HUES64 (cell line): ENCODE measurements around the gene ACSL6.

Source experiments
- H3K27ac ChIP-seq: 2 replicates; pipeline ENCODE4 v1.7.0; 2013; ENCODE audit warnings: low read depth, low read length, inconsistent platforms
- H3K27me3 ChIP-seq: 2 replicates; pipeline ENCODE4 v1.6.1; 2013; ENCODE audit warnings: mild to moderate bottlenecking, low read length; ENCODE audit not compliant: insufficient read depth
- H3K36me3 ChIP-seq: 2 replicates; pipeline ENCODE4 v1.6.1; 2013; ENCODE audit warnings: mild to moderate bottlenecking, low read length; ENCODE audit not compliant: insufficient read depth
- H3K4me1 ChIP-seq: 2 replicates; pipeline ENCODE4 v1.6.1; 2013; ENCODE audit warnings: mild to moderate bottlenecking, low read length, moderate library complexity; ENCODE audit not compliant: insufficient read depth
- H3K4me3 ChIP-seq: 2 replicates; pipeline ENCODE4 v1.5.1; 2013; ENCODE audit warnings: mild to moderate bottlenecking, low read length, moderate library complexity
- H3K9ac ChIP-seq: 2 replicates; pipeline ENCODE4 v1.6.1; 2013; ENCODE audit warnings: mild to moderate bottlenecking, low read depth, low read length
- H3K9me3 ChIP-seq: 2 replicates; pipeline ENCODE4 v1.6.1; 2013; ENCODE audit warnings: low read depth, low read length; ENCODE audit not compliant: insufficient read depth
- WGBS: fragments of 150-250, 120-280 bp; methylation state at CpG from one replicate; pipeline ENCODE4 v1.1.7; 2013; ENCODE audit warnings: missing lambda C conversion rate; 5-methylcytosine and 5-hydroxymethylcytosine counted together

ACSL6 gene

GRCh38 chr5:132055441-132055807, 44.0 kb upstream of the ACSL6 start:
- Histone ChIP-seq H3K9me3 (no peaks in the 10 kb centered on the region), H3K27me3 (no peaks in the 10 kb centered on the region), H3K9ac (no peak overlapping the region), H3K4me3 (no peak overlapping the region), H3K36me3 (no peaks in the 10 kb centered on the region), H3K4me1 (no peaks in the 10 kb centered on the region), H3K27ac (no peak overlapping the region)
- WGBS, result 88% methylated on average over 1 of the region's 1 CpG

GRCh38 chr5:132054697-132055440, 43.4 kb upstream of the ACSL6 start:
- Histone ChIP-seq H3K9me3 (no peaks in the 10 kb centered on the region), H3K9ac (no peak overlapping the region), H3K36me3 (no peaks in the 10 kb centered on the region), H3K4me1 (no peaks in the 10 kb centered on the region), H3K27ac (no peak overlapping the region), H3K4me3 (no peak overlapping the region), H3K27me3 (no peaks in the 10 kb centered on the region)
- WGBS, result 93% methylated on average over 8 of the region's 9 CpGs

- Histone ChIP-seq H3K36me3 (no peaks in the 10 kb centered on the region), H3K4me1 (no peaks in the 10 kb centered on the region), H3K9me3 (no peaks in the 10 kb centered on the region), H3K9ac (no peak overlapping the region), H3K4me3 (no peak overlapping the region), H3K27ac (no peak overlapping the region), H3K27me3 (no peaks in the 10 kb centered on the region)
- WGBS, result 94% methylated on average over 10 of the region's 10 CpGs
Observed at GRCh38 chr5:132054031-132054696, 42.7 kb upstream of the ACSL6 start.

- Histone ChIP-seq H3K27ac (no peak overlapping the region), H3K9me3 (no peaks in the 10 kb centered on the region), H3K36me3 (no peaks in the 10 kb centered on the region), H3K27me3 (no peaks in the 10 kb centered on the region), H3K4me3 (no peak overlapping the region), H3K9ac (no peak overlapping the region), H3K4me1 (no peaks in the 10 kb centered on the region)
- WGBS, result 96% methylated on average over 3 of the region's 4 CpGs
Observed at GRCh38 chr5:132053483-132053882, 42.0 kb upstream of the ACSL6 start.

GRCh38 chr5:132052520-132052919, 41.1 kb upstream of the ACSL6 start:
- no peaks in the 10 kb centered on the region for H3K4me1 ChIP-seq
- no peak overlapping the region for H3K4me3 ChIP-seq
- H3K36me3 ChIP-seq, result no peaks in the 10 kb centered on the region
- H3K27ac ChIP-seq, result no peak overlapping the region
- H3K27me3 ChIP-seq, result no peaks in the 10 kb centered on the region
- H3K9me3 ChIP-seq, result no peaks in the 10 kb centered on the region
- 88% methylated on average over 10 of the region's 10 CpGs for WGBS
- H3K9ac ChIP-seq, result no peak overlapping the region

- H3K4me3 ChIP-seq, result no peak overlapping the region
- H3K4me1 ChIP-seq, result peaks cover 8% of the 10 kb centered on the region
- WGBS, result 95% methylated on average over 9 of the region's 9 CpGs
- no peak overlapping the region for H3K9ac ChIP-seq
- H3K27me3 ChIP-seq, result no peaks in the 10 kb centered on the region
- no peaks in the 10 kb centered on the region for H3K9me3 ChIP-seq
- no peaks in the 10 kb centered on the region for H3K36me3 ChIP-seq
- no peak overlapping the region for H3K27ac ChIP-seq
Observed at GRCh38 chr5:132050661-132051552, 39.4 kb upstream of the ACSL6 start.

GRCh38 chr5:132050136-132050535, 38.7 kb upstream of the ACSL6 start:
- Histone ChIP-seq H3K4me3 (no peak overlapping the region), H3K27ac (no peak overlapping the region), H3K36me3 (no peaks in the 10 kb centered on the region), H3K9ac (no peak overlapping the region), H3K27me3 (no peaks in the 10 kb centered on the region), H3K4me1 (peaks cover 11% of the 10 kb centered on the region), H3K9me3 (no peaks in the 10 kb centered on the region)
- WGBS, result 91% methylated on average over 5 of the region's 5 CpGs

- no peaks in the 10 kb centered on the region for H3K36me3 ChIP-seq
- 93% methylated on average over 12 of the region's 12 CpGs for WGBS
- H3K27ac ChIP-seq, result no peak overlapping the region
- no peaks in the 10 kb centered on the region for H3K9me3 ChIP-seq
- no peaks in the 10 kb centered on the region for H3K27me3 ChIP-seq
- peaks cover 11% of the 10 kb centered on the region for H3K4me1 ChIP-seq
- no peak overlapping the region for H3K9ac ChIP-seq
- H3K4me3 ChIP-seq, result no peak overlapping the region
Observed at GRCh38 chr5:132049559-132049958, 38.1 kb upstream of the ACSL6 start.

- Histone ChIP-seq H3K4me1 (peaks cover 11% of the 10 kb centered on the region), H3K27ac (no peak overlapping the region), H3K9ac (no peak overlapping the region), H3K27me3 (no peaks in the 10 kb centered on the region), H3K36me3 (no peaks in the 10 kb centered on the region), H3K4me3 (no peak overlapping the region), H3K9me3 (no peaks in the 10 kb centered on the region)
- WGBS, result 88% methylated on average over 4 of the region's 4 CpGs
Observed at GRCh38 chr5:132049093-132049492, 37.6 kb upstream of the ACSL6 start.

- WGBS, result 78% methylated on average over 7 of the region's 7 CpGs
- H3K27ac ChIP-seq, result no peak overlapping the region
Observed at GRCh38 chr5:132046880-132047299, 35.4 kb upstream of the ACSL6 start.

GRCh38 chr5:132044207-132044606, 32.7 kb upstream of the ACSL6 start:
- no peaks in the 10 kb centered on the region for H3K36me3 ChIP-seq
- H3K27ac ChIP-seq, result no peak overlapping the region
- no peak overlapping the region for H3K4me3 ChIP-seq
- no peaks in the 10 kb centered on the region for H3K27me3 ChIP-seq
- WGBS, result 94% methylated on average over 10 of the region's 10 CpGs
- H3K9ac ChIP-seq, result no peak overlapping the region
- H3K9me3 ChIP-seq, result no peaks in the 10 kb centered on the region
- H3K4me1 ChIP-seq, result peaks cover 11% of the 10 kb centered on the region

More at GRCh38 chr5:132046880-132047299, 35.4 kb upstream of the ACSL6 start:
- H3K9me3 ChIP-seq, result no peaks in the 10 kb centered on the region
- H3K27me3 ChIP-seq, result no peaks in the 10 kb centered on the region
- H3K4me1 ChIP-seq, result peaks cover 11% of the 10 kb centered on the region
- H3K4me3 ChIP-seq, result no peak overlapping the region
- no peak overlapping the region for H3K9ac ChIP-seq
- H3K36me3 ChIP-seq, result no peaks in the 10 kb centered on the region
